Fibroblast of lung (primary cell): Measurements from ENCODE around the gene NEDD4. TPM values are rescaled to one million over a fixed set of nuclear protein-coding genes. Genes with fewer than 3 reads are reported as not detected.
"Not testable (repeated sequence)": the region's sequence is repeated elsewhere in the genome, so short reads cannot be mapped to it uniquely, and the experiment has no call there.

Experiments used
- DNase-seq, 2 donors: peaks; one replicate each; pipeline versions ENCODE4 v3.0.0 to v3.0.0-alpha.2; 2010; ENCODE audit warnings: low read depth in 2 of 2
- H2AFZ ChIP-seq: 2 replicates; pipeline ENCODE4 v1.5.1; 2012; ENCODE audit warnings: low read length, control low read depth, inconsistent platforms
- H3K27ac ChIP-seq: 2 replicates; pipeline ENCODE4 v1.5.1; 2011; ENCODE audit warnings: low read length, control low read depth; ENCODE audit not compliant: insufficient read depth
- H3K27me3 ChIP-seq: 2 replicates; pipeline ENCODE4 v1.5.1; 2011; ENCODE audit warnings: mild to moderate bottlenecking, low read length; ENCODE audit not compliant: control insufficient read depth, insufficient read depth
- H3K36me3 ChIP-seq: 2 replicates; pipeline ENCODE4 v1.5.1; 2011; ENCODE audit warnings: low read length; ENCODE audit not compliant: control insufficient read depth, insufficient read depth
- H3K4me1 ChIP-seq: 2 replicates; pipeline ENCODE4 v1.5.1; 2011; ENCODE audit warnings: low read length; ENCODE audit not compliant: control insufficient read depth, insufficient read depth; ENCODE audit errors: extremely low read depth
- H3K4me2 ChIP-seq: 2 replicates; pipeline ENCODE4 v1.5.1; 2011; ENCODE audit warnings: low read length, control low read depth; ENCODE audit not compliant: insufficient read depth; ENCODE audit errors: extremely low read depth
- H3K4me3 ChIP-seq, 4 experiments: fragments of 200-600 bp in 1 of 4; sonication (generic) in 1 of 4; replicated peaks in 1 of 4; 2 replicates each; pipeline ENCODE4 v1.5.1; 2011 to 2016; ENCODE audit warnings: low read length in 4 of 4, low read depth in 3 of 4, mild to moderate bottlenecking in 3 of 4, control low read depth in 2 of 4, inconsistent platforms in 1 of 4, mixed read lengths in 1 of 4; ENCODE audit not compliant: insufficient read depth in 1 of 4; ENCODE audit errors: control extremely low read depth in 1 of 4
- H3K79me2 ChIP-seq: 2 replicates; pipeline ENCODE4 v1.5.1; 2012; ENCODE audit warnings: mild to moderate bottlenecking, low read length, inconsistent platforms; ENCODE audit not compliant: control insufficient read depth, insufficient read depth
- H3K9ac ChIP-seq: 2 replicates; pipeline ENCODE4 v1.5.1; 2011; ENCODE audit warnings: mild to moderate bottlenecking, low read length, control low read depth; ENCODE audit not compliant: insufficient read depth
- H3K9me3 ChIP-seq: 2 replicates; pipeline ENCODE4 v1.5.1; 2012; ENCODE audit warnings: low read depth, low read length; ENCODE audit not compliant: control insufficient read depth, insufficient read depth
- H4K20me1 ChIP-seq: 2 replicates; pipeline ENCODE4 v1.5.1; 2011; ENCODE audit warnings: low read length; ENCODE audit not compliant: control insufficient read depth, insufficient read depth; ENCODE audit errors: extremely low read depth
- CTCF ChIP-seq, 2 donors: IDR thresholded peaks in 1 of 2; conservative IDR thresholded peaks in 1 of 2; 1 replicate in 1 of 2; 2 replicates in 1 of 2; pipeline ENCODE4 v1.5.1; 2011 to 2012; ENCODE audit warnings: low read length in 2 of 2, control low read depth in 1 of 2, inconsistent platforms in 1 of 2, low read depth in 1 of 2, mild to moderate bottlenecking in 1 of 2
- EZH2 ChIP-seq: IDR thresholded peaks from 2 replicates; pipeline ENCODE4 v1.5.1; 2012; ENCODE audit warnings: low read length, control low read depth, mild to moderate bottlenecking; ENCODE audit errors: missing control alignments
- polyA plus RNA-seq, 2 donors: library from polyadenylated mRNA; depleted of rRNA in 1 of 2; stranded (reverse) in 1 of 2; unstranded in 1 of 2; fragments of >200 nt; gene quantifications; 2 replicates each; pipeline ENCODE4 v1.2.1, GENCODE V29; 2011 to 2012; ENCODE audit warnings: missing spikeins in 1 of 2
- total RNA-seq: library from RNA; depleted of rRNA; stranded (reverse); fragments of >200 nt; gene quantifications from 2 replicates; pipeline ENCODE4 v1.2.1, GENCODE V29; 2014

Gene NEDD4
- total and polyA plus RNA-seq, 2 donors (not counting 1 experiment from before 2014, with no cell fraction given): 21.6 to 30.9 TPM

DNA sequence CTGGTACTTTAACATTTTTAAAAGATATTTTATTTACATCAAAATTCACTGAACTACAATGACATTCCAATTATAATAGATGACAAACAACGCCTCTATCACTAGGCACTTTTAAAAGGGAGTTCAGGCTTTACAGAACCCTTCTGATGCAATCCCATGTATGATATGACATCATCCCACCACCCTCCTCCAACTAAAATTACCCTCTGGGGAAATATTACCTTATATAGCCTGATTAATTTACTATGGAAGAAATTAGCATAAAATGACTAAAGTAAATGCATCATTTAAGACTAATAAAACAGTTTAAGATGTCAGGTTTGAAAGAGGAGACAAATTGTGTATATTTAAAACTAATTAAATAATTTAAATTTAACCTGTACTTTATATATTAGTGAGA, 10.4 kb upstream of the NEDD4 start:
- H3K27me3 ChIP-seq, H3K79me2 ChIP-seq, H3K4me3 ChIP-seq, H2AFZ ChIP-seq, H3K36me3 ChIP-seq, H3K9me3 ChIP-seq, H3K4me1 ChIP-seq, H3K9ac ChIP-seq, H4K20me1 ChIP-seq, H3K4me2 ChIP-seq, H3K27ac ChIP-seq: not testable (repeated sequence)
- DNase-seq: peak in 1 of 2 donors; percentile 55

- H3K4me2 ChIP-seq, H3K36me3 ChIP-seq, H3K4me3 ChIP-seq, H3K27me3 ChIP-seq, H3K4me1 ChIP-seq, H3K9ac ChIP-seq, DNase-seq, H3K9me3 ChIP-seq, H4K20me1 ChIP-seq, H3K79me2 ChIP-seq, H2AFZ ChIP-seq, H3K27ac ChIP-seq: not testable (repeated sequence)
These were observed 9.9 kb upstream of the NEDD4 start for GRCh38 chr15:56003277-56003676.

- Histone ChIP-seq H3K4me2 (no peak overlapping the region), H3K79me2 (no peaks in the 10 kb centered on the region), H3K27me3 (no peaks in the 10 kb centered on the region), H3K4me1 (no peaks in the 10 kb centered on the region), H3K9me3 (no peaks in the 10 kb centered on the region), H4K20me1 (no peaks in the 10 kb centered on the region), H3K27ac (no peak overlapping the region), H3K4me3 (no peak overlapping the region), H3K9ac (no peak overlapping the region), H2AFZ (no peak overlapping the region), H3K36me3 (no peaks in the 10 kb centered on the region)
- TF ChIP-seq EZH2 (no peak), CTCF (conservative IDR thresholded peaks at IDR 0.05 in 1 of 2, IDR thresholded peaks at IDR 0.05 in 1 of 2; ENCODE audit: low read depth in 1 of 2, low read length in 2 of 2) (no peak)
- DNase-seq: no peak
These were observed 8.2 kb upstream of the NEDD4 start for GRCh38 chr15:56001471-56002078.

GRCh38 chr15:55999658-56000057, 6.2 kb upstream of the NEDD4 start:
- Histone ChIP-seq H3K36me3 (no peaks in the 10 kb centered on the region), H3K27ac (no peak overlapping the region), H2AFZ (no peak overlapping the region), H3K9me3 (no peaks in the 10 kb centered on the region), H3K27me3 (no peaks in the 10 kb centered on the region), H3K4me3 (no peak overlapping the region), H3K4me1 (no peaks in the 10 kb centered on the region), H3K79me2 (no peaks in the 10 kb centered on the region), H3K4me2 (no peak overlapping the region), H4K20me1 (no peaks in the 10 kb centered on the region), H3K9ac (no peak overlapping the region)
- no peak for TF ChIP-seq EZH2
- no peak for TF ChIP-seq CTCF (conservative IDR thresholded peaks at IDR 0.05 in 1 of 2, IDR thresholded peaks at IDR 0.05 in 1 of 2; ENCODE audit: low read depth in 1 of 2, low read length in 2 of 2)
- peak in 1 of 2 donors; percentile 61 for DNase-seq
